Fibroblast of lung (primary cell): ENCODE results near the gene INPP5A. TPM values are rescaled to one million over a fixed set of nuclear protein-coding genes. Genes with fewer than 3 reads are reported as not detected.

Experiments
- DNase-seq, 2 donors: peaks; one replicate each; pipeline versions ENCODE4 v3.0.0 to v3.0.0-alpha.2; 2010; ENCODE audit warnings: low read depth in 2 of 2
- H2AFZ ChIP-seq: 2 replicates; pipeline ENCODE4 v1.5.1; 2012; ENCODE audit warnings: low read length, control low read depth, inconsistent platforms
- H3K27ac ChIP-seq: 2 replicates; pipeline ENCODE4 v1.5.1; 2011; ENCODE audit warnings: low read length, control low read depth; ENCODE audit not compliant: insufficient read depth
- H3K27me3 ChIP-seq: 2 replicates; pipeline ENCODE4 v1.5.1; 2011; ENCODE audit warnings: mild to moderate bottlenecking, low read length; ENCODE audit not compliant: control insufficient read depth, insufficient read depth
- H3K36me3 ChIP-seq: 2 replicates; pipeline ENCODE4 v1.5.1; 2011; ENCODE audit warnings: low read length; ENCODE audit not compliant: control insufficient read depth, insufficient read depth
- H3K4me1 ChIP-seq: 2 replicates; pipeline ENCODE4 v1.5.1; 2011; ENCODE audit warnings: low read length; ENCODE audit not compliant: control insufficient read depth, insufficient read depth; ENCODE audit errors: extremely low read depth
- H3K4me2 ChIP-seq: 2 replicates; pipeline ENCODE4 v1.5.1; 2011; ENCODE audit warnings: low read length, control low read depth; ENCODE audit not compliant: insufficient read depth; ENCODE audit errors: extremely low read depth
- H3K4me3 ChIP-seq, 4 experiments: fragments of 200-600 bp in 1 of 4; sonication (generic) in 1 of 4; replicated peaks in 1 of 4; 2 replicates each; pipeline ENCODE4 v1.5.1; 2011 to 2016; ENCODE audit warnings: low read length in 4 of 4, low read depth in 3 of 4, mild to moderate bottlenecking in 3 of 4, control low read depth in 2 of 4, inconsistent platforms in 1 of 4, mixed read lengths in 1 of 4; ENCODE audit not compliant: insufficient read depth in 1 of 4; ENCODE audit errors: control extremely low read depth in 1 of 4
- H3K79me2 ChIP-seq: 2 replicates; pipeline ENCODE4 v1.5.1; 2012; ENCODE audit warnings: mild to moderate bottlenecking, low read length, inconsistent platforms; ENCODE audit not compliant: control insufficient read depth, insufficient read depth
- H3K9ac ChIP-seq: 2 replicates; pipeline ENCODE4 v1.5.1; 2011; ENCODE audit warnings: mild to moderate bottlenecking, low read length, control low read depth; ENCODE audit not compliant: insufficient read depth
- H3K9me3 ChIP-seq: 2 replicates; pipeline ENCODE4 v1.5.1; 2012; ENCODE audit warnings: low read depth, low read length; ENCODE audit not compliant: control insufficient read depth, insufficient read depth
- H4K20me1 ChIP-seq: 2 replicates; pipeline ENCODE4 v1.5.1; 2011; ENCODE audit warnings: low read length; ENCODE audit not compliant: control insufficient read depth, insufficient read depth; ENCODE audit errors: extremely low read depth
- EZH2 ChIP-seq: IDR thresholded peaks from 2 replicates; pipeline ENCODE4 v1.5.1; 2012; ENCODE audit warnings: low read length, control low read depth, mild to moderate bottlenecking; ENCODE audit errors: missing control alignments
- polyA plus RNA-seq, 2 donors: library from polyadenylated mRNA; depleted of rRNA in 1 of 2; stranded (reverse) in 1 of 2; unstranded in 1 of 2; fragments of >200 nt; gene quantifications; 2 replicates each; pipeline ENCODE4 v1.2.1, GENCODE V29; 2011 to 2012; ENCODE audit warnings: missing spikeins in 1 of 2
- total RNA-seq: library from RNA; depleted of rRNA; stranded (reverse); fragments of >200 nt; gene quantifications from 2 replicates; pipeline ENCODE4 v1.2.1, GENCODE V29; 2014
- TF ChIP-seq, protein P1 (sequence below), 2 donors: IDR thresholded peaks in 1 of 2; conservative IDR thresholded peaks in 1 of 2; 1 replicate in 1 of 2; 2 replicates in 1 of 2; pipeline ENCODE4 v1.5.1; 2011 to 2012; ENCODE audit warnings: low read length in 2 of 2, control low read depth in 1 of 2, inconsistent platforms in 1 of 2, low read depth in 1 of 2, mild to moderate bottlenecking in 1 of 2

The INPP5A gene
- total and polyA plus RNA-seq, 2 donors (not counting 1 experiment from before 2014, with no cell fraction given): 24.6 to 39.9 TPM

- Histone ChIP-seq H3K9me3 (no peaks in the 10 kb centered on the region), H3K27ac (no peak overlapping the region), H3K4me2 (no peak overlapping the region), H4K20me1 (no peaks in the 10 kb centered on the region), H3K27me3 (no peaks in the 10 kb centered on the region), H3K9ac (no peak overlapping the region), H3K36me3 (no peaks in the 10 kb centered on the region), H3K79me2 (no peaks in the 10 kb centered on the region), H3K4me3 (no peak overlapping the region), H3K4me1 (peaks cover 5% of the 10 kb centered on the region), H2AFZ (no peak overlapping the region)
- TF ChIP-seq EZH2: no peak
- TF ChIP-seq, protein P1, sequence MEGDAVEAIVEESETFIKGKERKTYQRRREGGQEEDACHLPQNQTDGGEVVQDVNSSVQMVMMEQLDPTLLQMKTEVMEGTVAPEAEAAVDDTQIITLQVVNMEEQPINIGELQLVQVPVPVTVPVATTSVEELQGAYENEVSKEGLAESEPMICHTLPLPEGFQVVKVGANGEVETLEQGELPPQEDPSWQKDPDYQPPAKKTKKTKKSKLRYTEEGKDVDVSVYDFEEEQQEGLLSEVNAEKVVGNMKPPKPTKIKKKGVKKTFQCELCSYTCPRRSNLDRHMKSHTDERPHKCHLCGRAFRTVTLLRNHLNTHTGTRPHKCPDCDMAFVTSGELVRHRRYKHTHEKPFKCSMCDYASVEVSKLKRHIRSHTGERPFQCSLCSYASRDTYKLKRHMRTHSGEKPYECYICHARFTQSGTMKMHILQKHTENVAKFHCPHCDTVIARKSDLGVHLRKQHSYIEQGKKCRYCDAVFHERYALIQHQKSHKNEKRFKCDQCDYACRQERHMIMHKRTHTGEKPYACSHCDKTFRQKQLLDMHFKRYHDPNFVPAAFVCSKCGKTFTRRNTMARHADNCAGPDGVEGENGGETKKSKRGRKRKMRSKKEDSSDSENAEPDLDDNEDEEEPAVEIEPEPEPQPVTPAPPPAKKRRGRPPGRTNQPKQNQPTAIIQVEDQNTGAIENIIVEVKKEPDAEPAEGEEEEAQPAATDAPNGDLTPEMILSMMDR (conservative IDR thresholded peaks at IDR 0.05 in 1 of 2, IDR thresholded peaks at IDR 0.05 in 1 of 2; ENCODE audit: low read depth in 1 of 2, low read length in 2 of 2): no peak
- DNase-seq: no peak
Observed at GRCh38 chr10:132685921-132686680, 148.5 kb downstream of the INPP5A start.

- Histone ChIP-seq H3K4me1 (peaks cover 5% of the 10 kb centered on the region), H2AFZ (no peak overlapping the region), H3K4me3 (no peak overlapping the region), H3K79me2 (no peaks in the 10 kb centered on the region), H3K36me3 (no peaks in the 10 kb centered on the region), H3K27ac (no peak overlapping the region), H3K4me2 (no peak overlapping the region), H4K20me1 (no peaks in the 10 kb centered on the region), H3K9ac (no peak overlapping the region), H3K9me3 (no peaks in the 10 kb centered on the region), H3K27me3 (no peaks in the 10 kb centered on the region)
- no peak for DNase-seq
- TF ChIP-seq EZH2: no peak
Observed at GRCh38 chr10:132687181-132687892, 149.8 kb downstream of the INPP5A start.

DNA sequence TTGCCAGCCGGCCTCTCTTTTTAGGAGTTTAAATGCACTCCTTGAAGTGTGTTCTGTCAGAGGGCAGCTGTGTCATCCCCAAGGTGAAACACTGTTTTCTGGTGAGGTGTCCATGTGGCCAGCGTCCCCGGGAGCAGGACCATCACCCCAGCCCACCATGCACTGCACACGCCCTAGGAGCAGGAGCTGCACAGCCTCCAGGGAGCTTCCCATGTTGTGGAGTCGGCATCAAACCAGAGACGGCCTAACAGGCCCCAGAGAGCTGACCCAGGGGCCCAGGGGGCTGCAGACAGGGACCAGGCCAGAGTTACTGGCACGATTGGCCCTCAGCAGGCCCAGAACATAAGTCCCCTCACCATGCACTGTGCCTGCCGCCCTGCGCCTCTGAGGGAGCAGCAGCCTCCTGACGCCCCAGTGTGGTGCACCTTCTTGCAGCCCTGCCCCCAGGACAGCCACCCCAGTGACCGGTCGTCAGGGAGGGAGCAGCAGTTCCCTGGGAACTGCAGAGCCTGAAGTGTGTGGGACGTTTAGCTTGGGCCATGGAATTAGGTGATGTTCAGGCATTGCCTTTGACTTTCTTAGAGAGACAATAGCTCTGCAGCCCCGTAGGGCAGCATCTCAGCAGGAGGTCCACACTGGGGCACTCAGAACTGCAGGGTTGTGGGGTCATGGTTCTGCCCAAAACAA is 150.4 kb downstream of the INPP5A start:
- no peak overlapping the region for H2AFZ ChIP-seq
- DNase-seq: no peak
- no peak for TF ChIP-seq EZH2
- TF ChIP-seq, protein P1 (conservative IDR thresholded peaks at IDR 0.05 in 1 of 2, IDR thresholded peaks at IDR 0.05 in 1 of 2; ENCODE audit: low read depth in 1 of 2, low read length in 2 of 2): no peak
- H3K79me2 ChIP-seq: no peaks in the 10 kb centered on the region
- H3K9me3 ChIP-seq: no peaks in the 10 kb centered on the region
- H3K4me2 ChIP-seq: no peak overlapping the region
- H3K27me3 ChIP-seq: no peaks in the 10 kb centered on the region
- H3K36me3 ChIP-seq: no peaks in the 10 kb centered on the region
- H4K20me1 ChIP-seq: no peaks in the 10 kb centered on the region
- no peak overlapping the region for H3K27ac ChIP-seq
- H3K4me3 ChIP-seq: no peak overlapping the region
- H3K9ac ChIP-seq: no peak overlapping the region
- peaks cover 5% of the 10 kb centered on the region for H3K4me1 ChIP-seq
